IMR-90 (cell line): Measurements from ENCODE around the gene POLR3B.

ENCODE experiments used
- BHLHE40 ChIP-seq: fragments of 150-350 bp; IDR thresholded peaks from 2 replicates; pipeline ENCODE4 v1.6.1; 2016; ENCODE audit warnings: mild to moderate bottlenecking, low read depth, low read length
- CEBPB ChIP-seq: IDR thresholded peaks from 2 replicates; pipeline ENCODE4 v1.6.1; 2012; ENCODE audit warnings: low read depth, low read length, improper control_type of control experiment
- CHD1 ChIP-seq: IDR thresholded peaks from 2 replicates; pipeline ENCODE4 v1.6.1; 2012; ENCODE audit warnings: low read depth, low read length, improper control_type of control experiment
- FOS ChIP-seq: fragments of 150-350 bp; IDR thresholded peaks from 2 replicates; pipeline ENCODE4 v1.6.1; 2016; ENCODE audit warnings: low read depth, low read length
- MAZ ChIP-seq: IDR thresholded peaks from 2 replicates; pipeline ENCODE4 v1.6.1; 2012; ENCODE audit warnings: low read depth, mild to moderate bottlenecking, low read length, improper control_type of control experiment, moderate library complexity, borderline replicate concordance
- MXI1 ChIP-seq: IDR thresholded peaks from 2 replicates; pipeline ENCODE4 v1.6.1; 2012; ENCODE audit warnings: low read depth, mild to moderate bottlenecking, low read length, moderate library complexity, borderline replicate concordance
- NFE2L2 ChIP-seq: fragments of 150-350 bp; IDR thresholded peaks from 2 replicates; pipeline ENCODE4 v1.6.1; 2016; ENCODE audit warnings: low read depth, mild to moderate bottlenecking, low read length
- POLR2A ChIP-seq: IDR thresholded peaks from 2 replicates; pipeline ENCODE4 v1.6.1; 2012; ENCODE audit warnings: mild to moderate bottlenecking, low read depth, low read length
- RAD21 ChIP-seq: IDR thresholded peaks from 2 replicates; pipeline ENCODE4 v1.6.1; 2012; ENCODE audit warnings: low read length, improper control_type of control experiment
- RCOR1 ChIP-seq: IDR thresholded peaks from 2 replicates; pipeline ENCODE4 v1.6.1; 2012; ENCODE audit warnings: mild to moderate bottlenecking, low read length, improper control_type of control experiment; ENCODE audit not compliant: insufficient replicate concordance
- TF ChIP-seq, protein P1 (sequence below): conservative IDR thresholded peaks from 2 replicates; pipeline ENCODE4 v1.5.1; 2012; ENCODE audit warnings: mild to moderate bottlenecking, low read depth, low read length, improper control_type of control experiment
- TF ChIP-seq, protein P2 (sequence below): fragments of 150-350 bp; IDR thresholded peaks from 2 replicates; pipeline ENCODE4 v1.6.1; 2017; ENCODE audit warnings: mild to moderate bottlenecking, antibody characterized with exemption, low read length, low read depth

DNA sequence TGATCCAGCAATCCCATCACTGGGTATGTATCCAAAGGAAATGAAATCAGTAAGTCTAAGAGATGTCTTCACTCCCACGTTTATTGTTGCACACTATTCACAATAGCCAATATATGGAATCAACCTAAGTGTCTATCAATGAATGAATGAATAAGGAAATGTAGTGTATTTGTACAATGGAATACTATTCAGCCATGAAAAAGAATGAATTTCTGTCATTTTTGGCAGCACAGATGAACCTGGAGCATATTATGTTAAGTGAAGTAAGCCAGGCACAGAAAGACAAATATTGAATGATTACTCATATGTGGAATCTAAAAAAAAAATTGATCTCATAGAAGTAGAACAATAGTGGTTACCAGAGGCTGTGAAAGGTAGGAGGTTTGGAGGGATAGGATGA is 194.7 kb downstream of the POLR3B start:
- TF ChIP-seq, protein P1, sequence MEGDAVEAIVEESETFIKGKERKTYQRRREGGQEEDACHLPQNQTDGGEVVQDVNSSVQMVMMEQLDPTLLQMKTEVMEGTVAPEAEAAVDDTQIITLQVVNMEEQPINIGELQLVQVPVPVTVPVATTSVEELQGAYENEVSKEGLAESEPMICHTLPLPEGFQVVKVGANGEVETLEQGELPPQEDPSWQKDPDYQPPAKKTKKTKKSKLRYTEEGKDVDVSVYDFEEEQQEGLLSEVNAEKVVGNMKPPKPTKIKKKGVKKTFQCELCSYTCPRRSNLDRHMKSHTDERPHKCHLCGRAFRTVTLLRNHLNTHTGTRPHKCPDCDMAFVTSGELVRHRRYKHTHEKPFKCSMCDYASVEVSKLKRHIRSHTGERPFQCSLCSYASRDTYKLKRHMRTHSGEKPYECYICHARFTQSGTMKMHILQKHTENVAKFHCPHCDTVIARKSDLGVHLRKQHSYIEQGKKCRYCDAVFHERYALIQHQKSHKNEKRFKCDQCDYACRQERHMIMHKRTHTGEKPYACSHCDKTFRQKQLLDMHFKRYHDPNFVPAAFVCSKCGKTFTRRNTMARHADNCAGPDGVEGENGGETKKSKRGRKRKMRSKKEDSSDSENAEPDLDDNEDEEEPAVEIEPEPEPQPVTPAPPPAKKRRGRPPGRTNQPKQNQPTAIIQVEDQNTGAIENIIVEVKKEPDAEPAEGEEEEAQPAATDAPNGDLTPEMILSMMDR: no peak
- TF ChIP-seq FOS (no peak), CEBPB (no peak), CHD1 (no peak), POLR2A (no peak), MXI1 (no peak), NFE2L2 (no peak), RAD21 (no peak), RCOR1 (no peak), BHLHE40 (no peak), MAZ (no peak)
- TF ChIP-seq, protein P2, sequence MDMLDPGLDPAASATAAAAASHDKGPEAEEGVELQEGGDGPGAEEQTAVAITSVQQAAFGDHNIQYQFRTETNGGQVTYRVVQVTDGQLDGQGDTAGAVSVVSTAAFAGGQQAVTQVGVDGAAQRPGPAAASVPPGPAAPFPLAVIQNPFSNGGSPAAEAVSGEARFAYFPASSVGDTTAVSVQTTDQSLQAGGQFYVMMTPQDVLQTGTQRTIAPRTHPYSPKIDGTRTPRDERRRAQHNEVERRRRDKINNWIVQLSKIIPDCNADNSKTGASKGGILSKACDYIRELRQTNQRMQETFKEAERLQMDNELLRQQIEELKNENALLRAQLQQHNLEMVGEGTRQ: no peak
